Epithelial cell of esophagus (primary cell): ENCODE measurements around the gene KCNJ11.

Experiments
- DNase-seq: peaks from one replicate; pipeline ENCODE4 v3.0.0; 2010; ENCODE audit warnings: low read depth
- H3K4me3 ChIP-seq: 2 replicates; pipeline ENCODE4 v1.5.1; 2011; ENCODE audit warnings: mild to moderate bottlenecking, low read length, control low read depth
- CTCF ChIP-seq: IDR thresholded peaks from 2 replicates; pipeline ENCODE4 v1.5.1; 2011; ENCODE audit warnings: low read depth, mild to moderate bottlenecking, low read length, control low read depth, inconsistent platforms; ENCODE audit not compliant: insufficient read depth; ENCODE audit errors: missing control alignments

Gene KCNJ11

GRCh38 chr11:17343257-17343656 is 45.2 kb downstream of the KCNJ11 start:
- H3K4me3 ChIP-seq: no peak overlapping the region
- no peak for TF ChIP-seq CTCF
- DNase-seq: no peak
